GF-D8 (cell line): ENCODE results near the gene CNIH2.

ENCODE experiments used
- DNase-seq: peaks from one replicate; lab custom pipeline; 2025; lab: John Stamatoyannopoulos, UW

Gene CNIH2

GRCh38 chr11:66331542-66332370 lies 53.8 kb downstream of the CNIH2 start:
- no peak for DNase-seq

GRCh38 chr11:66332371-66333219 lies 54.6 kb downstream of the CNIH2 start:
- DNase-seq = no peak

GRCh38 chr11:66333220-66333877 lies 55.4 kb downstream of the CNIH2 start:
- no peak for DNase-seq
